Activated CD8-positive, alpha-beta T cell treated with anti-CD3 and anti-CD28 coated beads for 36 hours (primary cell): Measurements from ENCODE around the gene TRMO. TPM values are rescaled to one million over a fixed set of nuclear protein-coding genes. Genes with fewer than 3 reads are reported as not detected.

Source experiments
- ATAC-seq: fragments of 200-7000 bp; cut with Tn5 transposase; one replicate; pipeline ENCODE4 v1.10.0; 2021; ENCODE audit warnings: mild to moderate bottlenecking, moderate library complexity
- CTCF ChIA-PET: fragments of 350-600 bp; sonication (Branson Sonifier 250); formaldehyde crosslinking; loops from one replicate; lab custom pipeline; 2021; ENCODE audit warnings: antibody characterized with exemption; lab: Charles Lee
- POLR2A ChIA-PET: fragments of 350-600 bp; sonication (Branson Sonifier 250); formaldehyde crosslinking; loops from one replicate; lab custom pipeline; 2021; ENCODE audit warnings: antibody characterized with exemption; lab: Charles Lee
- DNase-seq: peaks from one replicate; pipeline ENCODE4 v3.0.0-alpha.2; 2020
- H3K27ac Mint-ChIP-seq: one replicate; pipeline ENCODE4 v1.8.0; 2021; ENCODE audit warnings: mild to moderate bottlenecking, mixed read lengths
- H3K27me3 Mint-ChIP-seq: one replicate; pipeline ENCODE4 v1.8.0; 2021; ENCODE audit warnings: mixed read lengths
- H3K36me3 Mint-ChIP-seq: one replicate; pipeline ENCODE4 v1.8.0; 2021; ENCODE audit warnings: low read depth, mixed read lengths
- H3K4me1 Mint-ChIP-seq: one replicate; pipeline ENCODE4 v1.8.0; 2021; ENCODE audit warnings: low read depth, mixed read lengths
- H3K4me3 Mint-ChIP-seq: one replicate; pipeline ENCODE4 v1.8.0; 2021; ENCODE audit warnings: mild to moderate bottlenecking, moderate library complexity, mixed read lengths
- H3K9me3 Mint-ChIP-seq: one replicate; pipeline ENCODE4 v1.8.0; 2021; ENCODE audit warnings: mixed read lengths
- intact Hi-C: fragments of 100-400 bp; cut with micrococcal nuclease; formaldehyde crosslinking; loops from one replicate; pipeline ENCODE4 v1.10.0; 2022
- total RNA-seq, 2 experiments: library from RNA; stranded (reverse); gene quantifications; one replicate each; pipeline ENCODE4 v1.2.3, GENCODE V29; 2021
- TF ChIP-seq, protein P1 (sequence below): fragments of 200-600 bp; IDR thresholded peaks from one replicate; pipeline ENCODE4 v1.8.0; 2022; ENCODE audit warnings: antibody characterized with exemption, mild to moderate bottlenecking

The TRMO gene
- total RNA-seq, 2 experiments from 2014 or later: 12.6 to 13.3 TPM

DNA sequence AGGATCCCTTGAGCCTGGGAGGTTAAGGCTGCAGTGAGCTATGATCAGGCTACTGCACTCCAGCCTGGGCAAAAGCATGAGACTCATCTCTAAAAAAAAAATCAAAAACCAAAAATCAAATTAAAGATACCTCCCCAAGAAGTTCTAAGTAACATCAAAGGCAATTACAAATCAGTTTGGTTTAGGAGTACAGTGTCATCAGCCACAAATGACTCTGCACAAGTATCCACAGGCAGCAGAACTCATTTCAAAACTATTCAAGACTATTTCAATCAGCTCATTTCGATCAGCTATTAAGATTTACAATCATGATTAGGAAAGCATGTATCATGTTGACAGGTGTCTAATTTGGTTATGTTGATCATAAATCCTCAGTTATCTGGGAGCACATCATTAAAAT, 19.1 kb downstream of the TRMO start:
- peak; percentile 5 for ATAC-seq
- no peak for DNase-seq
- peaks cover 64% of the 10 kb centered on the region for H3K4me1 Mint-ChIP-seq
- no peaks in the 10 kb centered on the region for H3K27me3 Mint-ChIP-seq
- no peak overlapping the region for H3K4me3 Mint-ChIP-seq
- H3K36me3 Mint-ChIP-seq: peaks cover 19% of the 10 kb centered on the region
- TF ChIP-seq, protein P1, sequence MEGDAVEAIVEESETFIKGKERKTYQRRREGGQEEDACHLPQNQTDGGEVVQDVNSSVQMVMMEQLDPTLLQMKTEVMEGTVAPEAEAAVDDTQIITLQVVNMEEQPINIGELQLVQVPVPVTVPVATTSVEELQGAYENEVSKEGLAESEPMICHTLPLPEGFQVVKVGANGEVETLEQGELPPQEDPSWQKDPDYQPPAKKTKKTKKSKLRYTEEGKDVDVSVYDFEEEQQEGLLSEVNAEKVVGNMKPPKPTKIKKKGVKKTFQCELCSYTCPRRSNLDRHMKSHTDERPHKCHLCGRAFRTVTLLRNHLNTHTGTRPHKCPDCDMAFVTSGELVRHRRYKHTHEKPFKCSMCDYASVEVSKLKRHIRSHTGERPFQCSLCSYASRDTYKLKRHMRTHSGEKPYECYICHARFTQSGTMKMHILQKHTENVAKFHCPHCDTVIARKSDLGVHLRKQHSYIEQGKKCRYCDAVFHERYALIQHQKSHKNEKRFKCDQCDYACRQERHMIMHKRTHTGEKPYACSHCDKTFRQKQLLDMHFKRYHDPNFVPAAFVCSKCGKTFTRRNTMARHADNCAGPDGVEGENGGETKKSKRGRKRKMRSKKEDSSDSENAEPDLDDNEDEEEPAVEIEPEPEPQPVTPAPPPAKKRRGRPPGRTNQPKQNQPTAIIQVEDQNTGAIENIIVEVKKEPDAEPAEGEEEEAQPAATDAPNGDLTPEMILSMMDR: no peak
- no peaks in the 10 kb centered on the region for H3K9me3 Mint-ChIP-seq
- ChIA-PET POLR2A (interaction anchor here (1.1 to 2.7 kb wide), 2 partner anchors 19 to 354 kb away, joined by 3 to 10 read pairs; partner anchors contain the start of gene TRMO), CTCF (interaction anchor here (1.0 to 7.1 kb wide), 10 partner anchors 8 to 204 kb away, joined by 3 to 169 read pairs (median 23); partner anchors contain the start of genes TRMO and XPA)
- H3K27ac Mint-ChIP-seq: peak overlapping the region; percentile 69
- intact Hi-C loops: loop anchor here (5.0 kb wide), 1 partner anchor 191 kb away; no protein-coding TSS in a partner anchor

DNA sequence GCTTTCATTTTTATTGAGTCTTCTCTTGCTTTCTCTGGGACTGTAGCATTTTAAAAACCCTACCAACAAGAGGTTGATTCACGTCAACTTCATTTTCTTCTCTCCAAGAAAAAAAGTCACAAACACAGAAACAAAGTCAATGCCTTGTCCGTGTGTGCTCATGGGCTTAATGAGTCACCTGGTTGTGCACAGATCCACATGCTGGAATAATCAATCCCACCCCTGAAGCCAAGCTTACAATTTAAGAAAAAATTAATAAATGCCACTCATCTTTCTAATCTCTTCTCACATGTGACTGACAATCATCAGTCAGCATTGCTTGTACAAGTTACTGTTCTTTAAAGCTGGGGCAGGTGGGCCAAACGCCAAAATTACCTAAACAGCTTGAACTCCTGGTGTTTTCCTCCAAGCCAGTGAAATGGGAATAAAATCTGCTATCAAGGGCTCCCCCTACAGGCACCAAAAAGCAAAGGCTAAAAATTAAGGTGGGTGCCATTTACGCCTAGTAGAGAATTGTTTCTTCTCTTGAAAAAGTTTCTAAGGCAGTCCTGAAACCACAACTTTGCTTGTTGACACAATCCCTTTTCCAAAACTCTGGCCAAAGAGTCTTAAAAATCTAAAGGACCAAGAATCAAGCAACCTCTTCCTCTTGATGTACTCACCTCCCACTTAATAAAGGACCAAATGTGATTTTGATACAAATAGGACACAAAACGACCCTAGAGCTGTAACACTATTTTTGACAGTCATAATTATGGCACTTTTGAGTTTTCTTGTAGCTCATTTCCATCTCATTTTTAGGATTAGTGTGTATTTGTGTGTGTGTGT, 21.3 kb downstream of the TRMO start:
- ATAC-seq (no peak), DNase-seq (peak; percentile 32)
- peaks cover 5% of the 10 kb centered on the region for H3K36me3 Mint-ChIP-seq
- no peaks in the 10 kb centered on the region for H3K9me3 Mint-ChIP-seq
- CTCF ChIA-PET: interaction anchor here (0.7 to 7.1 kb wide), 32 partner anchors 11 to 216 kb away, joined by 3 to 169 read pairs (median 4); partner anchors contain the start of genes TRMO and XPA
- H3K4me1 Mint-ChIP-seq: peaks cover 46% of the 10 kb centered on the region
- no peak overlapping the region for H3K4me3 Mint-ChIP-seq
- intact Hi-C loops: loop anchor here (5.0 kb wide), 1 partner anchor 189 kb away; no protein-coding TSS in a partner anchor
- H3K27me3 Mint-ChIP-seq: no peaks in the 10 kb centered on the region
- TF ChIP-seq, protein P1: peak; percentile 88
- H3K27ac Mint-ChIP-seq: peak overlapping the region; percentile 66
- POLR2A ChIA-PET: interaction anchor here (0.7 to 2.7 kb wide), 5 partner anchors 9 to 263 kb away, joined by 3 to 10 read pairs (median 4); partner anchors contain the start of gene TRMO

DNA sequence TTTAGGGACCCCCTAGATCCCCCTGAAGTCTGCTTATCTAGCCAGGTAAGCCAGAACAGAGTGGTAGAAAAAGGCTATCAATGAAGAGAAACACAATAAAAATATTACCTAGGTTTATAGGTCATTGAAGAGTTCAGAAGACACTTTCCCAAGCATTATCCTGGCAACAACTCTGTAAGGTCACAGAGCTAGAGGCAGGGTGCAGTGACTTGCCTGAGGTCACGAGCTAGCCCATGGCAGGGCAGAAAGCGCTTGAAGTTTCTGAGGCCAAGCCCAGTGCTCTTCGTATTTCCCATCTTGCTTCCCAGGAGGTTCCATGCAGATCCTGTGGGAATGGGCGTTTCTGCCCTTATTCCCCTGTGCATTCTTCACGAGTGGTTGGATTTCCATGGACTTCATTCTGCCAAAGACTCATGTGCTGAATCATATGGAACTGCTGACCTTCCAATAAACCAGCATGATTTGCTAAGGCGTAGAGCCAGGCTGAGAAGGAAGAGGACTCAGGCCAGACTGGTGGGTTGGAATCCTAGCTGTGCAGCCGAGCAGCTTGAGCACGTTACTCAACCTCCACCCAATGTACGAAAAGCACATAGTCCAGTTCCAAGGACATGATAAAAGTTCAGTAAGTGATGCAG, 22.1 kb downstream of the TRMO start:
- no peak for DNase-seq
- POLR2A ChIA-PET: interaction anchor here (1.1 to 2.7 kb wide), 2 partner anchors 21 to 22 kb away, joined by 3 to 10 read pairs; partner anchors contain the start of gene TRMO
- Mint-ChIP-seq H3K27me3 (no peaks in the 10 kb centered on the region), H3K4me1 (peaks cover 40% of the 10 kb centered on the region), H3K9me3 (no peaks in the 10 kb centered on the region), H3K27ac (no peak overlapping the region), H3K4me3 (no peak overlapping the region), H3K36me3 (peaks cover 5% of the 10 kb centered on the region)
- intact Hi-C loops: loop anchor here (5.0 kb wide), 1 partner anchor 188 kb away; no protein-coding TSS in a partner anchor
- CTCF ChIA-PET: interaction anchor here (0.7 to 7.1 kb wide), 27 partner anchors 11 to 216 kb away, joined by 3 to 169 read pairs (median 5); partner anchors contain the start of genes TRMO and XPA
- ATAC-seq: no peak
- TF ChIP-seq, protein P1: no peak

DNA sequence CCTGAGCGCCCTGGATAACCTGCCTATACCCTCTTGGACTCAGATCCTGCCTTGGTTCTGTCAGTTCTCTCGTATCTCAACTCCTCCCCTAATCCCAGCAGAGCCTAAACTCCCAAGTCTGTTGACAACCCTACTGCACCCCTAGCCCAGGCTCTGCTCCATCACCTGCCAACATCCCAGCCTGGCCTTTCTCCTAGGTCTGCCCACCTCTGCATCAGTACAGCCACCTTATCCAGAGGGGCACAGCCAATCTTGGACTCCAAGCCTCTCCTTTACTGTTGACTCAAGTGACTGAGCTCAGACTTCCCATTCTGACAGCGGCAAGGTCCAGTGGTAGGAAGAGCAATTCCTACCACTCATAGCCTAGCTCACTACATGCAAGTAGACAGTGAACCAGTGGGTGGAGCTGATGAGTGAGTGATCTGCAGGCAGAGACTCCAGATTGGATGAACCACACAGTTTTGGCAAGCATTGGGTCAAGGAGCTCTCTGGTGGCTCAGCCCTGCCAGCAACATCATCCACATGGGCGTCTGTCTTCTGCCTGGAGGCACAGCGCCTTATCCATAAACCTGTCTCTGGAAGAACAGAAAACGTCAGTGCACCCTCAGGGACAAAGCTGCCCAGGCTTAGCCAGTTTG, 26.5 kb downstream of the TRMO start:
- peak; percentile 67 for ATAC-seq
- CTCF ChIA-PET: interaction anchor here (0.9 to 1.4 kb wide), 3 partner anchors 9 to 36 kb away, joined by 3 to 4 read pairs (median 3); no protein-coding TSS in a partner anchor
- Mint-ChIP-seq H3K36me3 (no peaks in the 10 kb centered on the region), H3K27ac (no peak overlapping the region), H3K9me3 (no peaks in the 10 kb centered on the region), H3K4me3 (no peak overlapping the region), H3K27me3 (no peaks in the 10 kb centered on the region), H3K4me1 (peaks cover 6% of the 10 kb centered on the region)
- peak; percentile 32 for DNase-seq
- intact Hi-C loops: no loop called here
- POLR2A ChIA-PET: interaction anchor here (1.2 kb wide), 2 partner anchors 14 to 142 kb away, joined by 3 read pairs; no protein-coding TSS in a partner anchor
- TF ChIP-seq, protein P1: no peak
